Activated CD4-positive, alpha-beta T cell treated with anti-CD3 and anti-CD28 coated beads, Interleukin-2, amount 10 ng/mL, durations not matched to agents 7 days and 5 days (primary cell): ENCODE measurements around the gene WDR70. TPM values are rescaled to one million over a fixed set of nuclear protein-coding genes. Genes with fewer than 3 reads are reported as not detected.
"Not testable (repeated sequence)": the region's sequence is repeated elsewhere in the genome, so short reads cannot be mapped to it uniquely, and the experiment has no call there.

ENCODE experiments used
- CTCF ChIA-PET: fragments of 350-600 bp; sonication (Branson Sonifier 250); formaldehyde crosslinking; loops from one replicate; lab custom pipeline; 2021; ENCODE audit warnings: antibody characterized with exemption; lab: Charles Lee
- POLR2A ChIA-PET: fragments of 350-600 bp; sonication (Branson Sonifier 250); formaldehyde crosslinking; loops from one replicate; lab custom pipeline; 2021; ENCODE audit warnings: antibody characterized with exemption; lab: Charles Lee
- DNase-seq: peaks from one replicate; pipeline ENCODE4 v3.0.0-alpha.2; 2020
- H3K27ac Mint-ChIP-seq: one replicate; pipeline ENCODE4 v1.8.0; 2021; ENCODE audit warnings: mild to moderate bottlenecking, moderate library complexity, mixed read lengths
- H3K27me3 Mint-ChIP-seq: one replicate; pipeline ENCODE4 v1.8.0; 2021; ENCODE audit warnings: mixed read lengths
- H3K36me3 Mint-ChIP-seq: one replicate; pipeline ENCODE4 v1.8.0; 2021; ENCODE audit warnings: low read depth, mixed read lengths
- H3K4me1 Mint-ChIP-seq: one replicate; pipeline ENCODE4 v1.8.0; 2021; ENCODE audit warnings: mixed read lengths
- H3K4me3 Mint-ChIP-seq: one replicate; pipeline ENCODE4 v1.8.0; 2021; ENCODE audit warnings: mild to moderate bottlenecking, moderate library complexity, mixed read lengths
- H3K9me3 Mint-ChIP-seq: one replicate; pipeline ENCODE4 v1.8.0; 2021; ENCODE audit warnings: mixed read lengths
- total RNA-seq, 2 experiments: library from RNA; stranded (reverse); gene quantifications; one replicate each; pipeline ENCODE4 v1.2.3, GENCODE V29; 2021

Gene WDR70
- 10 to 100 TPM; 31.8 to 38.3 TPM for total RNA-seq

GRCh38 chr5:37379100-37379628 is at the start of gene WDR70:
Gene WDR70 (plus strand): TSS chr5:37379318. CDS start chr5:37379368, 50 bp downstream.
- H3K9me3 Mint-ChIP-seq, H3K27me3 Mint-ChIP-seq: not testable (repeated sequence)
- peak within 1 kb of the TSS; percentile 94 for H3K4me3 Mint-ChIP-seq
- ChIA-PET POLR2A (interaction anchor here (0.6 kb wide), 1 partner anchor 19 kb away, joined by 7 read pairs; no protein-coding TSS in a partner anchor), CTCF (interaction anchor here (0.6 to 1.7 kb wide), 13 partner anchors 8 to 1436 kb away, joined by 3 to 12 read pairs (median 3); partner anchors contain the start of gene NUP155)
- peaks cover 12% of the 10 kb centered on the region for H3K36me3 Mint-ChIP-seq
- peaks cover 17% of the 10 kb centered on the region for H3K4me1 Mint-ChIP-seq
- peak; percentile 80 for DNase-seq
- H3K27ac Mint-ChIP-seq: peak within 1 kb of the TSS; percentile 89

- H3K4me3 Mint-ChIP-seq, H3K4me1 Mint-ChIP-seq, POLR2A ChIA-PET, DNase-seq, H3K27me3 Mint-ChIP-seq, H3K9me3 Mint-ChIP-seq, H3K27ac Mint-ChIP-seq: not testable (repeated sequence)
- peaks cover 47% of the 10 kb centered on the region for H3K36me3 Mint-ChIP-seq
- CTCF ChIA-PET: interaction anchor here (0.7 kb wide), 1 partner anchor 638 kb away, joined by 3 read pairs; no protein-coding TSS in a partner anchor
Observed at GRCh38 chr5:37334754-37335153, 44.4 kb upstream of the WDR70 start.

- CTCF ChIA-PET: interaction anchor here (0.7 kb wide), 1 partner anchor 28 kb away, joined by 3 read pairs; no protein-coding TSS in a partner anchor
- H3K4me1 Mint-ChIP-seq, DNase-seq, H3K4me3 Mint-ChIP-seq, H3K27me3 Mint-ChIP-seq, POLR2A ChIA-PET, H3K9me3 Mint-ChIP-seq, H3K27ac Mint-ChIP-seq: not testable (repeated sequence)
- H3K36me3 Mint-ChIP-seq: peaks cover 38% of the 10 kb centered on the region
Observed at GRCh38 chr5:37342741-37343140, 36.4 kb upstream of the WDR70 start.

GRCh38 chr5:37355161-37355560 is 24.0 kb upstream of the WDR70 start:
- ChIA-PET POLR2A (no interaction called here), CTCF (no interaction called here)

GRCh38 chr5:37370550-37370863 is 8.6 kb upstream of the WDR70 start:
- Mint-ChIP-seq H3K27me3 (no peaks in the 10 kb centered on the region), H3K4me1 (peaks cover 45% of the 10 kb centered on the region), H3K4me3 (peak overlapping the region; percentile 99), H3K9me3 (no peaks in the 10 kb centered on the region), H3K36me3 (peaks cover 16% of the 10 kb centered on the region), H3K27ac (peak overlapping the region; percentile 99)
- DNase-seq: no peak
- POLR2A ChIA-PET: no interaction called here
- CTCF ChIA-PET: interaction anchor here (0.8 to 1.5 kb wide), 8 partner anchors 9 to 329 kb away, joined by 3 to 12 read pairs (median 3); partner anchors contain the start of gene WDR70

More at GRCh38 chr5:37355161-37355560, 24.0 kb upstream of the WDR70 start:
- Mint-ChIP-seq H3K4me1 (no peaks in the 10 kb centered on the region), H3K4me3 (no peak overlapping the region), H3K27ac (no peak overlapping the region), H3K27me3 (no peaks in the 10 kb centered on the region), H3K9me3 (no peaks in the 10 kb centered on the region), H3K36me3 (peaks cover 26% of the 10 kb centered on the region)
- DNase-seq: no peak

- DNase-seq: peak; percentile 94
- no peaks in the 10 kb centered on the region for H3K9me3 Mint-ChIP-seq
- ChIA-PET CTCF (interaction anchor here (0.8 to 1.5 kb wide), 8 partner anchors 8 to 328 kb away, joined by 3 to 12 read pairs (median 3); partner anchors contain the start of gene WDR70), POLR2A (no interaction called here)
- H3K27me3 Mint-ChIP-seq: no peaks in the 10 kb centered on the region
- peak within 1 kb of the TSS; percentile 99 for H3K4me3 Mint-ChIP-seq
- peak within 1 kb of the TSS; percentile 99 for H3K27ac Mint-ChIP-seq
- H3K4me1 Mint-ChIP-seq: peaks cover 42% of the 10 kb centered on the region
- peaks cover 16% of the 10 kb centered on the region for H3K36me3 Mint-ChIP-seq
Observed at GRCh38 chr5:37370864-37371726, 8.0 kb upstream of the WDR70 start, which contains the start of gene NUP155. Gene NUP155 (minus strand): TSS chr5:37371106. CDS start chr5:37370977, 129 bp downstream.

- Mint-ChIP-seq H3K36me3 (peaks cover 6% of the 10 kb centered on the region), H3K4me1 (peaks cover 21% of the 10 kb centered on the region), H3K4me3 (no peak overlapping the region), H3K27me3 (no peaks in the 10 kb centered on the region), H3K9me3 (no peaks in the 10 kb centered on the region), H3K27ac (no peak overlapping the region)
- DNase-seq: no peak
- ChIA-PET CTCF (no interaction called here), POLR2A (no interaction called here)
Observed at GRCh38 chr5:37375091-37375490, 4.0 kb upstream of the WDR70 start.

- DNase-seq, POLR2A ChIA-PET, H3K27me3 Mint-ChIP-seq, H3K36me3 Mint-ChIP-seq, H3K9me3 Mint-ChIP-seq: not testable (repeated sequence)
- CTCF ChIA-PET: interaction anchor here (1.0 to 1.7 kb wide), 2 partner anchors 9 to 11 kb away, joined by 3 to 8 read pairs; no protein-coding TSS in a partner anchor
- Mint-ChIP-seq H3K4me1 (peaks cover 17% of the 10 kb centered on the region), H3K4me3 (peak overlapping the region; percentile 60), H3K27ac (peak overlapping the region; percentile 62)
Observed at GRCh38 chr5:37378066-37378465, 1.1 kb upstream of the WDR70 start.

GRCh38 chr5:37391591-37391990 is 12.5 kb downstream of the WDR70 start:
- Mint-ChIP-seq H3K9me3 (no peaks in the 10 kb centered on the region), H3K36me3 (peaks cover 18% of the 10 kb centered on the region), H3K27me3 (no peaks in the 10 kb centered on the region), H3K27ac (no peak overlapping the region), H3K4me1 (no peaks in the 10 kb centered on the region), H3K4me3 (no peak overlapping the region)
- ChIA-PET CTCF (no interaction called here), POLR2A (no interaction called here)
- DNase-seq: no peak

GRCh38 chr5:37396352-37396751 is 17.2 kb downstream of the WDR70 start:
- CTCF ChIA-PET: no interaction called here

GRCh38 chr5:37400501-37400900 is 21.4 kb downstream of the WDR70 start:
- no peak for DNase-seq
- Mint-ChIP-seq H3K9me3 (no peaks in the 10 kb centered on the region), H3K4me1 (no peaks in the 10 kb centered on the region), H3K27me3 (no peaks in the 10 kb centered on the region), H3K36me3 (peaks cover 16% of the 10 kb centered on the region), H3K27ac (no peak overlapping the region), H3K4me3 (no peak overlapping the region)
- ChIA-PET CTCF (interaction anchor here (0.8 kb wide), 1 partner anchor 22 kb away, joined by 3 read pairs; no protein-coding TSS in a partner anchor), POLR2A (no interaction called here)

More at GRCh38 chr5:37396352-37396751, 17.2 kb downstream of the WDR70 start:
- H3K4me1 Mint-ChIP-seq: no peaks in the 10 kb centered on the region
- no peak for DNase-seq
- H3K36me3 Mint-ChIP-seq: peaks cover 25% of the 10 kb centered on the region
- H3K4me3 Mint-ChIP-seq: no peak overlapping the region
- no peaks in the 10 kb centered on the region for H3K27me3 Mint-ChIP-seq
- H3K27ac Mint-ChIP-seq: no peak overlapping the region
- H3K9me3 Mint-ChIP-seq: no peaks in the 10 kb centered on the region
- POLR2A ChIA-PET: no interaction called here

GRCh38 chr5:37412515-37412914 is 33.4 kb downstream of the WDR70 start:
- POLR2A ChIA-PET: no interaction called here
- H3K4me1 Mint-ChIP-seq: no peaks in the 10 kb centered on the region
- H3K36me3 Mint-ChIP-seq: peaks cover 14% of the 10 kb centered on the region

GRCh38 chr5:37415456-37415855 is 36.3 kb downstream of the WDR70 start:
- H3K27ac Mint-ChIP-seq, H3K4me1 Mint-ChIP-seq, CTCF ChIA-PET, H3K9me3 Mint-ChIP-seq, H3K4me3 Mint-ChIP-seq, DNase-seq, POLR2A ChIA-PET, H3K27me3 Mint-ChIP-seq: not testable (repeated sequence)
- peaks cover 13% of the 10 kb centered on the region for H3K36me3 Mint-ChIP-seq

More at GRCh38 chr5:37412515-37412914, 33.4 kb downstream of the WDR70 start:
- Mint-ChIP-seq H3K27me3 (no peaks in the 10 kb centered on the region), H3K27ac (no peak overlapping the region), H3K9me3 (no peaks in the 10 kb centered on the region), H3K4me3 (no peak overlapping the region)
- CTCF ChIA-PET: interaction anchor here (0.7 to 1.6 kb wide), 7 partner anchors 13 to 1403 kb away, joined by 3 to 4 read pairs (median 3); no protein-coding TSS in a partner anchor
- no peak for DNase-seq
